IMR-90 (cell line): ENCODE data around the gene SLCO3A1. TPM values are rescaled to one million over a fixed set of nuclear protein-coding genes. Genes with fewer than 3 reads are reported as not detected.
A peak's percentile ranks its signal among the peaks of the same experiment; 100 is the strongest.

ENCODE experiments used
- ATAC-seq: fragments of 200-7000 bp; cut with Tn5 transposase; 2 replicates; pipeline ENCODE4 v1.9.1; 2020; ENCODE audit warnings: low read depth, mild to moderate bottlenecking, moderate library complexity
- BruUV-seq: library from RNA; stranded (reverse); fragments of 400-500 nt; replicated peaks from 2 replicates; lab custom pipeline; 2021; lab: Mats Ljungman, UMichigan
- CTCF ChIA-PET: fragments of 300-600 bp; formaldehyde crosslinking; extraction: SDS; loops from one replicate; lab custom pipeline; 2021; ENCODE audit warnings: antibody characterized with exemption; lab: Yijun Ruan, JAX
- POLR2A ChIA-PET: fragments of 300-600 bp; sonication (Branson Sonifier 250); formaldehyde crosslinking; loops from one replicate; lab custom pipeline; 2022; ENCODE audit warnings: antibody characterized with exemption; ENCODE audit not compliant: unreplicated experiment; lab: Charles Lee
- DNase-seq: peaks from one replicate; pipeline ENCODE4 v3.0.0; 2013
- H2AFZ ChIP-seq: replicated peaks from 2 replicates; pipeline ENCODE3; 2013; ENCODE audit warnings: low read length, mild to moderate bottlenecking; ENCODE audit not compliant: poor library complexity
- H2AK5ac ChIP-seq: 2 replicates; pipeline ENCODE4 v1.6.1; 2013; ENCODE audit warnings: low read depth, low read length, inconsistent platforms
- H2AK9ac ChIP-seq: replicated peaks from 2 replicates; pipeline ENCODE3; 2013; ENCODE audit warnings: mild to moderate bottlenecking, low read depth, low read length, moderate library complexity; ENCODE audit not compliant: poor library complexity
- H2BK120ac ChIP-seq: 2 replicates; pipeline ENCODE4 v1.6.1; 2013; ENCODE audit warnings: low read depth, low read length, inconsistent platforms
- H2BK15ac ChIP-seq: 3 replicates; pipeline ENCODE4 v1.6.1; 2013; ENCODE audit warnings: low read depth, low read length, inconsistent platforms
- H2BK20ac ChIP-seq: 2 replicates; pipeline ENCODE4 v1.6.1; 2013; ENCODE audit warnings: low read depth, mild to moderate bottlenecking, inconsistent platforms, low read length, moderate library complexity
- H2BK5ac ChIP-seq: 2 replicates; pipeline ENCODE4 v1.6.1; 2013; ENCODE audit warnings: mild to moderate bottlenecking, low read depth, low read length, inconsistent platforms; ENCODE audit not compliant: poor library complexity, severe bottlenecking
- H3K14ac ChIP-seq: replicated peaks from 2 replicates; pipeline ENCODE4 v1.6.1; 2013; ENCODE audit warnings: low read depth, low read length, inconsistent platforms
- H3K18ac ChIP-seq: 2 replicates; pipeline ENCODE4 v1.6.1; 2013; ENCODE audit warnings: low read depth, low read length, control low read depth
- H3K23ac ChIP-seq: 2 replicates; pipeline ENCODE4 v1.6.1; 2013; ENCODE audit warnings: low read depth, low read length, inconsistent platforms
- H3K27ac ChIP-seq: 2 replicates; pipeline ENCODE4 v1.5.1; 2013; ENCODE audit warnings: mild to moderate bottlenecking, control low read depth, low read length; ENCODE audit not compliant: insufficient read depth
- H3K27me3 ChIP-seq: 2 replicates; pipeline ENCODE4 v1.6.1; 2013; ENCODE audit warnings: low read length; ENCODE audit not compliant: control insufficient read depth, insufficient read depth
- H3K36me3 ChIP-seq: 2 replicates; pipeline ENCODE4 v1.6.1; 2013; ENCODE audit warnings: low read length, mixed read lengths; ENCODE audit not compliant: control insufficient read depth, insufficient read depth
- H3K4ac ChIP-seq: 2 replicates; pipeline ENCODE4 v1.6.1; 2013; ENCODE audit warnings: low read depth, low read length, inconsistent platforms
- H3K4me1 ChIP-seq: 2 replicates; pipeline ENCODE4 v1.6.1; 2013; ENCODE audit warnings: low read length, mixed read lengths; ENCODE audit not compliant: control insufficient read depth, insufficient read depth
- H3K4me2 ChIP-seq: 2 replicates; pipeline ENCODE4 v1.6.1; 2013; ENCODE audit warnings: low read depth, mild to moderate bottlenecking, control low read depth, low read length, moderate library complexity
- H3K4me3 ChIP-seq: 2 replicates; pipeline ENCODE4 v1.5.1; 2013; ENCODE audit warnings: low read depth, mild to moderate bottlenecking, control low read depth, low read length, moderate library complexity; ENCODE audit not compliant: insufficient read depth
- H3K56ac ChIP-seq: 2 replicates; pipeline ENCODE4 v1.6.1; 2013; ENCODE audit warnings: low read length, inconsistent platforms; ENCODE audit not compliant: insufficient read depth; ENCODE audit errors: extremely low read depth
- H3K79me1 ChIP-seq, 2 experiments: 2 replicates each; pipeline ENCODE4 v1.6.1; 2013; ENCODE audit warnings: low read length in 2 of 2, inconsistent platforms in 1 of 2, low read depth in 1 of 2
- H3K9ac ChIP-seq: 2 replicates; pipeline ENCODE4 v1.6.1; 2013; ENCODE audit warnings: low read depth, low read length, control low read depth
- H3K9me1 ChIP-seq: 2 replicates; pipeline ENCODE4 v1.6.1; 2013; ENCODE audit warnings: low read length, inconsistent platforms; ENCODE audit not compliant: insufficient read depth
- H3K9me3 ChIP-seq: 2 replicates; pipeline ENCODE4 v1.6.1; 2013; ENCODE audit warnings: low read length; ENCODE audit not compliant: control insufficient read depth, insufficient read depth
- H4K20me1 ChIP-seq: 2 replicates; pipeline ENCODE4 v1.6.1; 2013; ENCODE audit warnings: low read length, inconsistent platforms; ENCODE audit not compliant: insufficient read depth
- H4K5ac ChIP-seq: 2 replicates; pipeline ENCODE4 v1.6.1; 2013; ENCODE audit warnings: mild to moderate bottlenecking, low read depth, low read length, control low read depth
- H4K8ac ChIP-seq, 2 experiments: 2 replicates each; pipeline ENCODE4 v1.6.1; 2013; ENCODE audit warnings: low read depth in 2 of 2, low read length in 2 of 2, control low read depth in 1 of 2, inconsistent platforms in 1 of 2
- H4K91ac ChIP-seq: 2 replicates; pipeline ENCODE4 v1.6.1; 2013; ENCODE audit warnings: low read depth, low read length, inconsistent platforms; ENCODE audit not compliant: insufficient read depth
- BHLHE40 ChIP-seq: fragments of 150-350 bp; IDR thresholded peaks from 2 replicates; pipeline ENCODE4 v1.6.1; 2016; ENCODE audit warnings: mild to moderate bottlenecking, low read depth, low read length
- CEBPB ChIP-seq: IDR thresholded peaks from 2 replicates; pipeline ENCODE4 v1.6.1; 2012; ENCODE audit warnings: low read depth, low read length, improper control_type of control experiment
- CHD1 ChIP-seq: IDR thresholded peaks from 2 replicates; pipeline ENCODE4 v1.6.1; 2012; ENCODE audit warnings: low read depth, low read length, improper control_type of control experiment
- CTCF ChIP-seq: conservative IDR thresholded peaks from 2 replicates; pipeline ENCODE4 v1.5.1; 2012; ENCODE audit warnings: mild to moderate bottlenecking, low read depth, low read length, improper control_type of control experiment
- ELK1 ChIP-seq: fragments of 150-350 bp; IDR thresholded peaks from 2 replicates; pipeline ENCODE4 v1.6.1; 2016; ENCODE audit warnings: low read depth, mild to moderate bottlenecking, low read length, moderate library complexity, borderline replicate concordance
- FOS ChIP-seq: fragments of 150-350 bp; IDR thresholded peaks from 2 replicates; pipeline ENCODE4 v1.6.1; 2016; ENCODE audit warnings: low read depth, low read length
- MAFK ChIP-seq: IDR thresholded peaks from 2 replicates; pipeline ENCODE4 v1.6.1; 2012; ENCODE audit warnings: low read depth, low read length, improper control_type of control experiment
- MAZ ChIP-seq: IDR thresholded peaks from 2 replicates; pipeline ENCODE4 v1.6.1; 2012; ENCODE audit warnings: low read depth, mild to moderate bottlenecking, low read length, improper control_type of control experiment, moderate library complexity, borderline replicate concordance
- MXI1 ChIP-seq: IDR thresholded peaks from 2 replicates; pipeline ENCODE4 v1.6.1; 2012; ENCODE audit warnings: low read depth, mild to moderate bottlenecking, low read length, moderate library complexity, borderline replicate concordance
- NFE2L2 ChIP-seq: fragments of 150-350 bp; IDR thresholded peaks from 2 replicates; pipeline ENCODE4 v1.6.1; 2016; ENCODE audit warnings: low read depth, mild to moderate bottlenecking, low read length
- POLR2A ChIP-seq: IDR thresholded peaks from 2 replicates; pipeline ENCODE4 v1.6.1; 2012; ENCODE audit warnings: mild to moderate bottlenecking, low read depth, low read length
- RAD21 ChIP-seq: IDR thresholded peaks from 2 replicates; pipeline ENCODE4 v1.6.1; 2012; ENCODE audit warnings: low read length, improper control_type of control experiment
- RCOR1 ChIP-seq: IDR thresholded peaks from 2 replicates; pipeline ENCODE4 v1.6.1; 2012; ENCODE audit warnings: mild to moderate bottlenecking, low read length, improper control_type of control experiment; ENCODE audit not compliant: insufficient replicate concordance
- RFX5 ChIP-seq: IDR thresholded peaks from 2 replicates; pipeline ENCODE4 v1.8.0; 2012; ENCODE audit warnings: low read depth, mild to moderate bottlenecking, low read length, moderate library complexity
- SMC3 ChIP-seq: fragments of 150-350 bp; IDR thresholded peaks from 2 replicates; pipeline ENCODE4 v1.6.1; 2016; ENCODE audit warnings: low read depth, mild to moderate bottlenecking, antibody characterized with exemption, low read length, moderate library complexity
- WGBS, 2 experiments: methylation state at CpG; one replicate each; pipeline versions ENCODE4 v1.1.5 to v1.1.7; 2013; ENCODE audit warnings: missing lambda C conversion rate in 2 of 2; ENCODE audit not compliant: insufficient read length in 1 of 2; ENCODE audit errors: extremely low coverage in 2 of 2; 5-methylcytosine and 5-hydroxymethylcytosine counted together
- dilution Hi-C: fragments of 300-500 bp; cut with HindIII; formaldehyde crosslinking; loops from one replicate; pipeline ENCODE4 v1.14.3; 2018; ENCODE audit warnings: low sequenced_read_pairs; ENCODE audit not compliant: unreplicated experiment
- in situ Hi-C: fragments of 300-500 bp; cut with MboI; formaldehyde crosslinking; loops from 3 replicates; pipeline ENCODE4 v1.14.3; 2019; ENCODE audit warnings: low sequenced_read_pairs, inconsistent platforms, mixed read lengths
- intact Hi-C: fragments of 100-400 bp; cut with micrococcal nuclease; formaldehyde crosslinking; loops from 2 replicates; pipeline ENCODE4 v1.10.0; 2022
- polyA plus RNA-seq, 3 experiments: library from polyadenylated mRNA; depleted of rRNA; stranded (reverse); fragments of >200 nt; gene quantifications; 2 replicates each; pipeline ENCODE4 v1.2.3, GENCODE V29; 2012; ENCODE audit warnings: low replicate concordance in 1 of 3
- total RNA-seq: library from RNA; depleted of rRNA; stranded (reverse); fragments of >200 nt; gene quantifications from 2 replicates; pipeline ENCODE4 v1.2.3, GENCODE V29; 2012
- TF ChIP-seq, protein P1 (sequence below): fragments of 150-350 bp; IDR thresholded peaks from 2 replicates; pipeline ENCODE4 v1.6.1; 2017; ENCODE audit warnings: mild to moderate bottlenecking, antibody characterized with exemption, low read length, low read depth

SLCO3A1 gene
- total and polyA plus RNA-seq, 2 of the 4 experiments (the other 2 are of a cell fraction), result 4.7 to 8.1 TPM

- H3K36me3 ChIP-seq, result no peaks in the 10 kb centered on the region
- H3K23ac ChIP-seq, result no peak overlapping the region
- H4K5ac ChIP-seq, result no peak overlapping the region
- H4K20me1 ChIP-seq, result no peaks in the 10 kb centered on the region
- TF ChIP-seq MXI1 (no peak), MAFK (no peak), CEBPB (no peak), SMC3 (no peak), RFX5 (no peak), CHD1 (no peak), RCOR1 (no peak), RAD21 (no peak), FOS (no peak), ELK1 (no peak), NFE2L2 (no peak), CTCF (no peak), MAZ (no peak), POLR2A (no peak), BHLHE40 (no peak)
- TF ChIP-seq, protein P1, sequence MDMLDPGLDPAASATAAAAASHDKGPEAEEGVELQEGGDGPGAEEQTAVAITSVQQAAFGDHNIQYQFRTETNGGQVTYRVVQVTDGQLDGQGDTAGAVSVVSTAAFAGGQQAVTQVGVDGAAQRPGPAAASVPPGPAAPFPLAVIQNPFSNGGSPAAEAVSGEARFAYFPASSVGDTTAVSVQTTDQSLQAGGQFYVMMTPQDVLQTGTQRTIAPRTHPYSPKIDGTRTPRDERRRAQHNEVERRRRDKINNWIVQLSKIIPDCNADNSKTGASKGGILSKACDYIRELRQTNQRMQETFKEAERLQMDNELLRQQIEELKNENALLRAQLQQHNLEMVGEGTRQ, result no peak
- ChIA-PET POLR2A (interaction anchor here (0.6 kb wide), 1 partner anchor 10 kb away, joined by 3 read pairs; no protein-coding TSS in a partner anchor), CTCF (no interaction called here)
- H3K79me1 ChIP-seq, result no peaks in the 10 kb centered on the region; a peak in 1 of 4 replicates
- ATAC-seq (peak; percentile 37), DNase-seq (no peak)
- no CpG with 5 or more reads among the region's 4 CpGs for WGBS, 2 experiments
- H3K56ac ChIP-seq, result no peak overlapping the region
- H3K4me2 ChIP-seq, result no peak overlapping the region
- no peak overlapping the region for H2BK20ac ChIP-seq
- H2AK9ac ChIP-seq, result no peak overlapping the region
- H3K14ac ChIP-seq, result no peak overlapping the region
- no peak overlapping the region for H2AK5ac ChIP-seq
- no peak overlapping the region for H3K18ac ChIP-seq
- dilution Hi-C loops, result no loop called here
- no peak overlapping the region for H4K8ac ChIP-seq
- H3K4ac ChIP-seq, result no peak overlapping the region
- no peak overlapping the region for H4K91ac ChIP-seq
- H3K9me1 ChIP-seq, result no peaks in the 10 kb centered on the region; the same call in 1 of the 2 replicates
- no peak overlapping the region for H2BK120ac ChIP-seq
- intact Hi-C loops, result loop anchor here (5.0 kb wide), 2 partner anchors 60 to 75 kb away; partner anchors contain the start of gene SLCO3A1
- H3K4me3 ChIP-seq, result no peak overlapping the region
- H2BK15ac ChIP-seq, result no peak overlapping the region
- H3K27ac ChIP-seq, result no peak overlapping the region
- no peaks in the 10 kb centered on the region for H3K9me3 ChIP-seq
- no TSS peak for BruUV-seq
- H3K9ac ChIP-seq, result no peak overlapping the region
- H2AFZ ChIP-seq, result no peak overlapping the region
- no peaks in the 10 kb centered on the region; the same call in 1 of the 2 replicates for H3K4me1 ChIP-seq
- no peaks in the 10 kb centered on the region for H3K27me3 ChIP-seq
- in situ Hi-C loops, result no loop called here
- H2BK5ac ChIP-seq, result no peak overlapping the region
These were observed 73.4 kb downstream of the SLCO3A1 start for GRCh38 chr15:91926908-91927270.
